Islet of Langerhans (tissue), 1 donor: Measurements from ENCODE around the gene DACH1.

Source experiments
- FAIRE-seq: peaks from one replicate; lab custom pipeline; 2011; peaks lifted over from hg19 to GRCh38; lab: Jason Lieb, UNC

DACH1 gene

DNA sequence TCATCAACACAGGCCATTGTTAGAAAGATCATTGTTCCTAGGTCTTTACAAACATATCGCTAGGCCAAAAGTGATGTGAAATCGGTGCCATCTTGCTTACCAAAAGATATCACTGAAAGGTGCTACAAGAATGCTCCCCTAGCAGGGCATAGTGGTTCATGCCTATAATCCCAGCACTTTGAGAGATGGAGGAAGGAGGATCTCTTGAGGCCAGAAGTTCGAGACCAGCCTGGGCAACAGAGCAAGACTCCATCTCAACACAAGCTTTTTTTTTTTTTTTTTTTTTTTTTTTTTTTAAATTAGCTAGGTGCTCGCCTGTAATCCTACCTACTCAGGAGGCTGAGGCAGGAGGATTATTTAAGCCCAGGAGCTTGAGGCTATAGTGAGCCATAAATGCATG lies 92.1 kb downstream of the DACH1 start:
- no peak for FAIRE-seq

DNA sequence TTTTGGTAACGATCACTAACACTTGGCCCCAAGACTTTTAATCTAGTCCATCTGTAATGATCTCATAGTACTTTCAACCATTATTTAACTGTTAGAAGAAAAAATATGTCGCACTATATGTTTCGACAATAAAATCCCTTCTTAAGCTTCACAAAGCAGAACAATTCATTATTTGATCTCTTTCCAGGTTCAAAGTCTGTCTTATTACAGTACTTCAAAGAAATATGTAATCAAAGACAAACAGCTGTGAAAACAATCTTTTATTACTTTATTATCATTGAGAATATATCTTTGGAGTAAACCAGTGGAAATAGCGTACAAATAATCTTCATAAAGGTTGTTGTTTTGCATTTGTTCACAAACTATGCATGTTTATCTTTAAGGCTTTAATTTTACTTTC lies 93.5 kb downstream of the DACH1 start:
- peak; percentile 33 for FAIRE-seq

DNA sequence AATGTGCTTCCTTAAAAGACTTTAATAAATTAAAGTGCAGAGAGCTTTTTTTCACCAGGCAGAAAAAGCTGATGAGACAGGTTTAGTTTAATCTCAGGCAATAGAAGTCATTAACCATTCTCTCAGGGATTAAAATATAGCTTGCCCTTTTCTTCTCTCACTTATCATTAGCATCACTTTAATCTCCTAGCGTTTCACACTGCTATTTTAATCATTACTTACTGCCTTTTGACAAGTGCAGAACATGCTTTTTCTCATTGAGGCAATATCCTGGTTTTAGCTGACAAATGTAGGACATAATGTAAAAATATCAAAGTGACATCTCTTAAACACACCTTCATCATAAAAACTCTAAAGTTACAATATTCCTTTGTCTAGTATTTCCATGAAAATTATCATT lies 94.6 kb downstream of the DACH1 start:
- peak; percentile 61 for FAIRE-seq

DNA sequence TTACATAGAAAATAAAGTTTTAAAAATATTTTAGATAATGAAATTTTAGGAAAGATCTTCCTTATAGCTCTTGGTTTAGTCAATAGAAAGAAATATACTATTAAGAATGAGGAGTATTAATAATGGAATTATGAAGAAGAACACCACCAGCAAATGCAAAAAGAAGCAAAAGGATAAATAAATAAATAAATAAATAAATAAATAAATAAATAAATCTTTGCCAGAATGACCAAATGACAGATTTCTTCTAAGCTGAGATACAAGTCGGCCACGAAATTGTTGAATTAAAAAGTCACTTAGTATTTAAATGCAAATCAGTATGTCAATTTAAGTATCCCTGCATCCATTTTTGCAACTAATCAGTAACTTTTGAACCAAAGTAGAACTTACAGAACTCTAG lies 95.9 kb downstream of the DACH1 start:
- no peak for FAIRE-seq

DNA sequence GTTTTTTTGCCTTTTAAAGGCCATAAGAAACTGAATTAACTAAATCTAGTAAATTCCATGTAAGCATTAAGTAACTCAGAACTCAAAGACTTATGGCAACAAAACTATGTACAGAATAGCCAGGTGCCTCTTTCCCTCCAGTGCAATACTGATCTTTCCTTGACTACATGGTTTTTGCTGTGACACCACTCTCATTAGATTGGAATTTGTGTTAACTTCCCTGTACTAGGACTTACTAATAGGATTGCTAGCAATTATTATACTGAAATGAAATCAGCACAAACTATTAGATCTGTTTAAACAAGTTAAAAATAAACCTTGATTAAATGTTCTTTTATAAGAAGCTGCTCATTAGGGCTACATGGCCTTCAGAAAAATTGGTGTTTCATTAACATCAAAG lies 96.3 kb downstream of the DACH1 start:
- peak; percentile 99 for FAIRE-seq

DNA sequence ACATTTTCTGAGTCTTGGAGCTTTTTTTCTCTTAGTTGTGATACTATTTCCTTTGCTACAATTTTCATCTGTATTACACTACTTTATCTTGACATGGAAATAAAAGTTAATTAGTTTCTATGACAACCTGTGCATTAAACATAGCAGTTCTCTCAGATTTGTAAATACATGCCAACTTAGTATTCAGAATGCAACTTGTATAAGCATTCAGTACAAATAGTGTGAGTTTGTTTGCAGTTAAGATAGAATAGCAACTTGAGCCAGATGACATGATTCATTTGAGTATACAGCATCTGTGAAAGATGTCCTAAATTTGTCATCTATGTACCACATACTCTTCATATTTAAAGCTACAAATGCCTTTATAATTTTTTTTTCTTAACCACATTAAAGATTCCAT lies 98.1 kb downstream of the DACH1 start:
- FAIRE-seq: no peak

DNA sequence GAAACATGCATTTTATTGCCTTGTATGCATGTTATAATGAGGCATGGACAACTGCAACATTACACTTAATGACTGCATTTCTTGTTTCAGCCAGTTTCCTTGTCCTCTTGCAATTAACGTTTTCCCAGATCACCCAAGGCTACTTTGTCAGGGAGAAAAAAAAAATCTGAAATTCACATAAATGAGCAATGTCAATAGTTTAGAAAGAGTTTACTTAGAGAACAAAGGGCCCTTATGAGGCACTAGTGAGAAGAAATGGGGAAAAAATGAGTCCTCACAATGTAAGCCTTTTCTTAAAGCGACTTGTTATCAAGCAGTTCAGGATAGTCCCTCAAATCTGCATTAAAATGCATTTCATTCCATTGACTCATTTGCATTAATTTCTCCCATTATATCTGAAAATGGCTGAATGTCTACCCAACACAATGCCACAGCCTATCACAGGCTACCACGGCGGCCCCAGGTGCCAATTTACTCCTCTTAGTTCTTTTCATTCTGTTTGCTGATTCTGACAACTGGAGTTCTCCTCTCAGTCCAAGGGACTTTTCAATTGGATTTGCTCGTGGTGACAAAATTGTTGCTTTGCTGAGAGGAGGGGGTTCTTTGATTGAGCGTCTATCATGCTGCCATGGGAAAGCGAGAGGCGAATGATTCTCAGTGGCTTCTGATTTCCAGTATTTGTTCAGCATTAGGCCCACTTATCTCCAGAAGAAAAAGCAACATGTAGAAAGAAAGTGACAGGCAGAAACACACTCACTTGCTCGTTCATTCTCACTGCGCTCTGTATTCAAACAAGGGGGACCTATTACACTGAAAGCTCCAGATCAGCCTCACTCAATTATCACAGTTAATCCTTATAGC lies 107.1 kb downstream of the DACH1 start:
- peak; percentile 80 for FAIRE-seq

DNA sequence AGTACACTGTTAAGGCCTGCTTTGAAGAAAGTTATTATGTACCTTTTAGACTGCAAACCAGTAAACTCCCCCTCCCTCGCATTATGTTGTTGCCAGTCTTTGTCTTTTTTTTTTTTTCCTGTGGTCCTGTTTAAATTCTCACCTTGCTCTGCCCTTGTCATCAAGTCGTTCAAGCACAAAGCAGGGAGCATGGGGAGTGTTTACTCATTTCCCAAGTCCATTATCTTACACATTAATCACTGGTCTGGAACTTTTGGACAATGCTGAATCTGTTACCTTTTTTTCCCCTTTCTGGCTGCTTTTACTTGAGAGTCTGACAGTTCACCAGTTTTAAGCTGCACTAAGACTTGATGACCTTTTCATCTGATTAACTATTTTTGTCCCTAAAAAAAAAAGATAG lies 108.2 kb downstream of the DACH1 start:
- FAIRE-seq: peak; percentile 92

DNA sequence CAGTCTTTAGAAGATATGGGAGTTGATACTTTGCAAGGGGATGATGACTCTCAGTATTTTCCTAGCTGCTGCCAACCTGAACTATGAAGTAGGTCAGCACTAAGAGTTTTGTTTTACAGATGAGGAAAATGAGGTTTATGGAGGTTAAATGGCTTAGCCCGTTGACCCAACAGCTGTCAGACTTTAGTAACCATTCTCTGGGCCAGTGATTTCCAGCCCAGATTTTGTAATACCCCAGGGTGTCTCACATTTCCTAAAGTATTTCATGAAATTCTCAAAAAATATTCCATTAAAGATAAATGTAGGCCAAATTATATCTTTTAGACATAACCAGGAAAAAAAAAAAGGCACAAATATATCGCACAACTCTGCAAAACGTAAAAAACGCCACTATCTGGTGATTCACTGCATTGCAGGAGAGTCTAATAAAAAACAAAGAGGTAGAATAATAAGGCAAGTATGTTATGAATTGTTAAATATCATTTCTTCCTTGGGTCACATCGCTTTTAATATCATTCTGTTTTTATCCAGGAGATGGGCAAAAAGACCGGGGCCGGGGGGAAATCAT lies 112.5 kb downstream of the DACH1 start:
- FAIRE-seq: no peak

DNA sequence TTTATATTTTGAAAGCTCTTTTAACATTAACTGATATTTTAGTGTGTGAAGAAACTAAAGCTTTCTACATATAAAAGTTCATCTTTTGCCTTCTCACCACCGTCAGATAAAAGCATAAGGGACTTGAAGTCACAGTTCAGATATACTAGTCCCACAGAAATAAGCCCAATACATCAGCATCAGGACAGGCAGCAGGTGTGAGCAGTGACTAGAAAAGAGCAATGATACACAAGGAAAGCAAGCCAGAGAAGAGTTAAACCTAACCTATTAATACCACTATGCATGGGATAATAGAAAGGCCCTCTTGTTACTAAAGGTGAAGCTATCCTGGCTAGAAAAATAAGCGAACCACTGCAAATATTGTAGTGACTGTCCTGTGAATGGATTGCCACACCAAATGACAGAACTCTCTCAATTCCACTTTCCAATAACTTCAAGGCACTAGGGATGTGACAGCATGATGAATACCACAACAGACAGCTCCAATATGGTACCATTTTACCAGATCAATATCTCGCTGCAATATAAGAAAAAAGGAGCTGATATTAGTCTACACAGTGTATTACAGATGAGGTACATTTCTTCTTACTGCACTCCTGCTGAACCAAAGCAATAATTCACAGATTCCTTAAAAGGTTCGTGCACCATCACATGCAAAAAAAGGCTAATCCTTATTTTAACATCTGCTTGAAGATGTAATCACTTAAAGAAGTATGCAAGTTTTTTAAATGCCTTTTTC lies 114.1 kb downstream of the DACH1 start:
- FAIRE-seq: peak; percentile 62

DNA sequence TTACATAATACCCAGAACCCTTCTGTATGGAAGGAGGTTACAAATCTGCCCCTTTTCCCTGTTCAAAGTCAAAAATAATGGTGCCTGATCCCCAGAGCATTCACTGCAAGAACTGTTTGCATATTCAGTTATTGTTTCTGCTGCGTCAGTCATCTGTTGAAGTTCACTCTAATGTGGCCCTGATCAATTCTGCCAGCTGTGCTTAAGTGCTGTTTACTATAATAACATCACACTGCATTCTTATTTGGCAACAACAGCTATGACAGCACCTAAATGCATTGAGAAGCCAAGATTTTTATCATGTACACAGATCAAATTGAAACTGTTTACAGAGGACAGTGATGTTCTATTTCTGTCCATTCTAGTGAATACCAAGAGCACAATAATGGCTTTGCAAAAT lies 115.9 kb downstream of the DACH1 start:
- FAIRE-seq: no peak

DNA sequence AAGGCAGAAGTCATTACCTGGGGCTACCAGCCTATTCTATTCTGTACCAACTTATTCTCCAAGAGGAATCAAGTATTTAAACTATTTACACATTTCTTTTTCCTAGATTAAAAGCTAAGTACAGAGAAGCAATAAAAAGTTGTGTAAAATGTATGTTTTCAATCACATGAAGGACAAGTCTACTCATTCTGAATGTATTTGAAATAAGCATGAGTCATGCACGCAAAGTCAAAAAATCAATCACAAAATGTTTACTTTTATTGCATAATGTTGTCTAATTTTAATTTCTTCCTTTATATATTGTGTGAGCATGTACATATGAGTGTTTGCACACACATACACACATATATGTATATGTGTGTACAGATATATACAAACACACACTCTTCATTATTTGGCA lies 136.7 kb downstream of the DACH1 start:
- no peak for FAIRE-seq

DNA sequence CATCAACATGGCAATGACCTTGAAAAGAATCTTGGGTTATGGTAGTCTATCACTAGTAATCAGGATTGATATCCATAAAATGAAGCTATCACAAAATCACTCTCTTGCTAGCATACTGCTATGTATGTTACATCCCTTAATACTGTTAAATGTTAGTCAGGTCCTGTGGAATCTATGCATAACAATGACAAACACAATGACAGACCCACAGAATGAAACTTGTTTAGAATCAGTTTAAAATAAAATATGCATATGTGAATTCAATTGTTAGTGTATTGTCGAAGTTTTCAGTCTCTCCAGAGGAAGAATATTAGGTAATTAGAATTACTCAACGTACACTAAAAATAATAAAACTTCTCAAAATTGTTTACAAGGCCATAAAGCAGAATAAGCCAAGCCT lies 137.6 kb downstream of the DACH1 start:
- FAIRE-seq: no peak

DNA sequence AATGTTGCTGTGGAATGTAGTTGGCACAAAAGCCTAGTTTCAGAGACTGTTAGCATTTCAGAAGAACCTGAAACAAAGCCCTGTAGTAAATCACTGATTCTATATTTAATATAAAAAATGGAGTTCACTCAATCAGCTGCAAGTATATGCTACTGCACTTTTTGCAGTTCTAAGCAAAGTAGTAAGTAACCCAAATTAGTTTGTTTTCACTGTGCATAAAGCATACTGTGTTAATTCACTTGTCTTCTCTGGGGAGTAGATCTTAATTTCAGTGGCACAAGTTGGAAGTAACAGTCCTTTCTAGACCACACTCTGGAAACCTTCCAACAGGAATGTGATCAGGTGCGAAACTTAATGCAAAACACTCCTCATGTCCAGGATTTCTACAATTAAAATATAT lies 139.3 kb downstream of the DACH1 start:
- no peak for FAIRE-seq

DNA sequence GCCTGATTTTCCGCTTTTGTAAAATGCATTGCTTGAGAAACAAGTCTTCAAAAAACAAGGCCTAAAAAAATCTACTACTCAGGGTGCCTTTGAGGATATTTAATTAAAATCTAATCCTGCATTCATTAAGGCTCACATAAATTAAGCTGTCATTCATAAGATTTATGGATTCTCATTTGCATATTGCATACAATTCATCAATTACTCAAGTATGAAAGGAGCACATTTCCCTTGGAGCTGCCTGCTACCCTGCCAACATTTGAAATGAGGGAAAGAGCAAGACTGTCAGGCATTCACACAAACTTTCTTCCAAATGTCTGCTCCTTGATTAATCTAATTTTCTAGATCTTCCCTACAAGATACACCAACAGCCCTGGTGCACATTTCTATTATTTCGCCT lies 140.0 kb downstream of the DACH1 start:
- FAIRE-seq: no peak

DNA sequence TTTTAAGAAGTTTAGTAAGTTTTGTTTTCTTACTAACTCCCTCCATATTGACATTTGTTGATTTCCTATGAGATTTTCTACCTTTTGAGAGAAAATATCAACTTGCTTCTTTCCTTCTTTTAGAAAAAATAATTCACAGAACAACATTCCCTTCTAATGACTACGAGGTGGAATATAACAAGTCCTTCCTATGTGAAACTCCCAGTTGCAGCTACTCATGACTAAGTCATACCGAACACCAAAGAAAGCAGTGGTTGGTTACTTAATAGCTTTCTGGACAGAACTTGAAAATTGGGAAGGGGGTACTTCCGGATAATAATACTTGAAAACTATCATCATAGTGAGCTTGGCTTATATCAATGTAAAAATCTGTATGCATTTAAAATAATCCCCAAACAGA lies 144.8 kb downstream of the DACH1 start:
- FAIRE-seq: no peak

DNA sequence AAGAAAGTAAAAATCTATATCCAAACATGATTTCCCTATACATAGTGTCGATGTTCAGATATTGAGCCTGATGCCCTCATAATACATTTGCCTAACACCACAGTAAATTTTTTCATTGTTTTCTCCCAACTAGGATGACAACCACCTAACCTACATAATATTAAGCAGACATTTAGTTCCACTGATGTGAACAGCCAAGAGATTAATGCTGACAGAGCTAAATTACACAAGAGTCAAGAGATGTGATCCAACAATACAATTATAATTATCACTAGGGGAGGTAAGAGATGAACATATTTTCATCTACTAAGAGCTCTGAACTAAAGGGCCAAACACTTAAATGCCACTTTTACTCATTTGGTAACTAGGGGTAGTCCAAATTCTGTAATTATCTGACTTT lies 145.9 kb downstream of the DACH1 start:
- peak; percentile 96 for FAIRE-seq

DNA sequence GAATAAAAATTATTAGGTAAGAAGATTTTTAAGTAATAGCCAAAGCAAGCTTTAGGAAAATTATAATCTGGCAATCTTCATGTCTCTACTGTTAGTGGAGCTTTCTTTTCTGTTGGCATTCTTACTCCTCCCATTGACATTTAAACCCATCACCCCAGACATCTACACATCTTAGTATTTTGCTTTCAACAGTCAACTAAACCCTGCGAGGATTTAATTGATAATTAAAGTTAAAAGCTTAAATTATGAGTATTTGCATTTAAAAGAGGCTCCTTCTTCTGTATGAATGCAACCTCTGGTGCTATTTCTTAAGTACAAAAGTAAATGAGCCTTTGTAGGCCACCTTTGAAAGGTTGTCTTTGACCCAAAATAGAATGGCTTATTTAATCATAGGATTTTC lies 148.1 kb downstream of the DACH1 start:
- FAIRE-seq: no peak

DNA sequence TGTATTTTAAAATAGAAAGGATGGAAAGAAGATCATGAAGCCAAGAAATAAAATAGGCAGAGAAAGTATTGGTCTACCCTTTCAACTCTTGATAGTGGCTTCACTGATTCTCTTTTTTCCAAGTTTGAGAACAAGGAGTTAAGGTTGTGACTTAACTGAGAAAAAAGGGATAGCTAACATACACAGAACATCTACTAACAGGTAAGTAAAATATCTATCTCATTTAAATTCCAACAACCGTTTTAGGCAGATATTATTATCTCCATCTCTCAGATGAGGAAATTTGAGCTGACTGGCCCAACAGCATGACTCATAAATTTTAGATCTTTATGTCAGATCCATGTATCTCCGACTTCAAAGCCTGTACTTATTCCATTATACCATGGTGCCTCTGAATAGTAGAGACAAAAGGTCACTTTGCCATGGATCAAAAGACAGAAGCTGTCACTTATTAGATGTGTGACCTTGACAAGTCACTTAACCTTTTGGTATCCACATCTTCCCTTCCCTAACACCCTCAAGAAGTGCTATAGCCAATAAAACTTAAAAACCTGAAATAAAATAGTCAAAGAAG lies 152.1 kb downstream of the DACH1 start:
- FAIRE-seq: peak; percentile 24

DNA sequence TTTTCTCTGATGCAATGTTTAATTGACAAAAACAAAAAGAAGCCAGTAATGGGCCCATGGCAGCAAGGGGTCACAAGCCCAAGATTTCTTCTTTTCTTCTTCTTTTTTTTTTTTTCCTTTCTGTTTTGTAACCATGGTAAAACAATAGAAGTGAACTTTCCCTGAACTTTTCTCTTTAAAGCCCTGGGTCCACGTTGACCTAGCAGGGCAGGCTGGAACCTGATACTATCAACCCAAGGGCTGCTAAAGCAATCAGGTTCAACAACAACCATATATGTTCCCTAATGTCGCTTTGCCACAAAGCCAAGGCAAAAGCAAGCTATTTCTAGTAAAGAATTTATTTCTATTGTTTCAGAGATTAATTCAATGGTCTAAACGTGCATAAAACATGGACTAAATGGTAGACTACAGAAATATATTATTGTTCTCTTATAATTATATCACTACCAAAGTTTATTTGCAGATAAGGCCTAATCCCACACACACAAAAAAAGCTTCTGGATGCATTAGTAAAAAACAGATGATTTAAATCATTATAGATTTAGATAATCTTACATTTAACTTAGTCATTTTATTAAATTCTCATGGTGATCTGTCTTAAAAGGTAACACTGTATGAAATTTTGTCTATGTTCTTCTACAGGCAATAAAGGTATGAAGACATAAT lies 153.9 kb downstream of the DACH1 start:
- FAIRE-seq: peak; percentile 72

DNA sequence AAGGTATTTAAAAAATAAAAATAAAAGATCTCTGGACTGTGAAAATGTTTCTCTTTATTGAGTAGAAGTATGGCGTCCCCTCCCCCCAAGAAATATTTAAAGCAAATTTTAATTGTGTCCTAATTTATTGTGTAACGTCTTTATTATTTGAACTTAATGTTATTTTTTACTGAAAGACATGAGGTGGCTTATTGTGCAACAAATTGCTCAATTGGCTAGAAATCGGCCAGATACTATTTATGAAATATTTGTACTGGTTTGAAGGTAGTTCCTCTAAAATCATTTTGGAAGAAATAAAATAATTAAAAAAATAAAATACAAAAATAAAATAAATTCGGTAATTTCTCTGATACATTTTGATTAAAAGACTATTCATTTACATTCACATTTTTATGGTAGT lies 162.3 kb downstream of the DACH1 start:
- FAIRE-seq: peak; percentile 77

DNA sequence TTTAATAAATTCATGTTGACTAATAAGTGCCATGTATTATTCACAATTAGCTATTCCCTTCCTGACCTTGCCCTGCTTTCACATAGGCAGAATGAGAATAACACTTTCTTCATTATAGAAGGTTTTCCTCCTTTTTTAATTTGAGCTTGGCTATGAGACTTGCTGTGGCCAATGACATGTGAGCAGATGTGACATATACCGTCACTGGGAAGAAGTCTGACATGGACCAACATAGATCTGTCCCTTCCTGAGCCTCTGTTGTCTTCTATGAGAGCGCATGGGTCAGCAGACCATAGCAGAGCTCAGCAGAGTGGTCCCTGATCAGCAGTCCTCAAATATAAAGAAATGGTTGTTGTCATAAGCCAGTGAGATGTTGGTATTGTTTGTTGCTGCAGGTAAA lies 163.9 kb downstream of the DACH1 start:
- no peak for FAIRE-seq

DNA sequence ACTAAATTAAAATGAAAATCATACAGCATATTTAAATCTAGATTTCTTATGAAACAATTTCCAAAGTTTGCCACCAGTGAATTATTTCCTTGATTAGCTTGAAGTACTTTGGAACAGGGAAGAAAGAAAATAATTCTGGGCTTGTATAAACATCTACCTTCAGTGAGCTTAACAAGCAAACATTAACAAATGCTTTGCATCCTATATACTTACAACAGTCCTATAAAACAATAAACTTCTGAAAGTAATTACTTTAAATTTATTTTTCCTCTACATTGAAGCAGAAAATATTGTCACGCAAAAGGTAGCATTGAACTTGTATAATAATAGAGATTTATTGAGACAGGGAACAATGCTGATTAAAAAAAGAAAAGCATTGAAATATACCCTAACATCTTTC lies 164.8 kb downstream of the DACH1 start:
- peak; percentile 75 for FAIRE-seq
